Esophagus squamous epithelium (tissue), 4 donors: ENCODE data around the gene CDH8.

Experiments
- POLR2A ChIP-seq, 4 donors: fragments of 450-650 bp; IDR thresholded peaks; one replicate each; pipeline ENCODE4 v1.6.1; 2017; ENCODE audit warnings: antibody characterized with exemption in 4 of 4, mild to moderate bottlenecking in 4 of 4, moderate library complexity in 3 of 4
- TF ChIP-seq, protein P1 (sequence below), 6 experiments: fragments of 450-650 bp in 4 of 6; fragments of 200-600 bp in 2 of 6; sonication (generic) in 2 of 6; IDR thresholded peaks; one replicate each; pipeline ENCODE4 v1.5.1; 2016 to 2019; ENCODE audit warnings: antibody characterized with exemption in 6 of 6, mild to moderate bottlenecking in 4 of 6, moderate library complexity in 4 of 6

DNA sequence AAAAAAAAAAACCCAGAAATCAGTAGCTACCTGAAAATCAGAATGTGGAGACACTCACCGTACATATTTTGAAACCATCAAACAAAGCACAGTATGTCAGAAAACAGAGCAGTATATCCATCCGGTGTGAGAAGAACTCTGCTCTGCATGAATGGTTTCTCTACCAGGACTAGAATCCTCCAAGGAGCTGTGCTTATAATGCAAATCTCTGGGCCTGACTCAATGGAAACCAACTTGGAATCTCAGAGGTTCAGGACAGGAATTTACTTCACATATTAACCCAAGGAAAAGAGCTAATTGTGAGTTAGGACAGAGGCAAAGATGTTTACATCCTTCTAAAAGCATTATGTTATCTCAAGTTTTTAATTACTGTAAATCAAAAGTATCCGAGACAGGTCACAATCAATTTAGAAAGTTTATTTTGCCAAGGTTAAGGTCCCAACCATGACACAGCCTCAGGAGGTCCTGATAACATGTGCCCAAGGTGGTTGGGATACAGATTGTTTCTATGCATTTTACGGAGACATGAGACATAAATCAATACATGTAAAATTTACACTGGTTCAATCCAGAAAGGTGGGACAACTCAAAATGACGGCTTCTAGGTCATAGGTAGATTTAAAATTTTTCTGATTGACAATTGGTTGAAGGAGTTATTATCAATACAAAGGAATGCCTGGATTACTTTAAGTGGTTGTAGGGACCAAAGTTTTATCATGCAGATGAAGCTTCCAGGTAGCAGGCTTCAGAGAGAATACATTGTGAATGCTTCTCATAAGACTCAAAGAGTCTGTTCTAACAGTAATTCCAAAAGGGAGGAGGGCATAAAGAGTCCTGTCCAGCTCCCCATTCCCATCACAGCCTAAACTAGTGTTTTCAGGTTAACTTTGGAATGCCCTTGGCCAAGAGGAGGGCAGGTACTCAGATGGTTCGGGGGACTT lies 164.1 kb downstream of the CDH8 start:
- TF ChIP-seq, protein P1, sequence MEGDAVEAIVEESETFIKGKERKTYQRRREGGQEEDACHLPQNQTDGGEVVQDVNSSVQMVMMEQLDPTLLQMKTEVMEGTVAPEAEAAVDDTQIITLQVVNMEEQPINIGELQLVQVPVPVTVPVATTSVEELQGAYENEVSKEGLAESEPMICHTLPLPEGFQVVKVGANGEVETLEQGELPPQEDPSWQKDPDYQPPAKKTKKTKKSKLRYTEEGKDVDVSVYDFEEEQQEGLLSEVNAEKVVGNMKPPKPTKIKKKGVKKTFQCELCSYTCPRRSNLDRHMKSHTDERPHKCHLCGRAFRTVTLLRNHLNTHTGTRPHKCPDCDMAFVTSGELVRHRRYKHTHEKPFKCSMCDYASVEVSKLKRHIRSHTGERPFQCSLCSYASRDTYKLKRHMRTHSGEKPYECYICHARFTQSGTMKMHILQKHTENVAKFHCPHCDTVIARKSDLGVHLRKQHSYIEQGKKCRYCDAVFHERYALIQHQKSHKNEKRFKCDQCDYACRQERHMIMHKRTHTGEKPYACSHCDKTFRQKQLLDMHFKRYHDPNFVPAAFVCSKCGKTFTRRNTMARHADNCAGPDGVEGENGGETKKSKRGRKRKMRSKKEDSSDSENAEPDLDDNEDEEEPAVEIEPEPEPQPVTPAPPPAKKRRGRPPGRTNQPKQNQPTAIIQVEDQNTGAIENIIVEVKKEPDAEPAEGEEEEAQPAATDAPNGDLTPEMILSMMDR (IDR thresholded peaks at IDR 0.05) = no peak
- TF ChIP-seq POLR2A (IDR thresholded peaks at IDR 0.05) = no peak
